Panc1 (cell line): ENCODE measurements around the gene SRSF3.

Experiments used
- CTCF ChIP-seq: fragments of 450-650 bp; IDR thresholded peaks from 2 replicates; pipeline ENCODE4 v1.5.1; 2017; ENCODE audit warnings: mild to moderate bottlenecking
- POLR2AphosphoS5 ChIP-seq: IDR thresholded peaks from 2 replicates; pipeline ENCODE4 v1.6.1; 2012; ENCODE audit warnings: mild to moderate bottlenecking, low read depth, low read length, moderate library complexity

GRCh38 chr6:36610041-36610955, 16.1 kb downstream of the SRSF3 start:
- TF ChIP-seq CTCF (no peak), POLR2AphosphoS5 (no peak)
